Ovary (tissue), 3 donors: ENCODE data around the gene CTNNBL1.

Source experiments
- CTCF ChIP-seq, 3 donors: fragments of 450-650 bp in 2 of 3; fragments of 200-600 bp in 1 of 3; IDR thresholded peaks; one replicate each; pipeline versions ENCODE4 v1.5.1 to v1.8.0; 2016 to 2022; ENCODE audit warnings: antibody characterized with exemption in 3 of 3, mild to moderate bottlenecking in 1 of 3
- EP300 ChIP-seq: sonication (generic); formaldehyde crosslinking; IDR thresholded peaks from one replicate; pipeline ENCODE4 v1.6.1; 2017; ENCODE audit warnings: antibody characterized with exemption
- POLR2A ChIP-seq: fragments of 450-650 bp; IDR thresholded peaks from one replicate; pipeline ENCODE4 v1.6.1; 2017; ENCODE audit warnings: antibody characterized with exemption, mild to moderate bottlenecking, moderate library complexity
- donor health status: DM: no; HTN: no; CAD: no.

- TF ChIP-seq POLR2A (no peak), EP300 (no peak), CTCF (IDR thresholded peaks at IDR 0.05) (no peak)
These were observed 54.2 kb downstream of the CTNNBL1 start for GRCh38 chr20:37748015-37748414.
